ENCODE results near the gene RHOV.

- TF ChIP-seq MXI1 (IDR thresholded peaks at IDR 0.05; ENCODE audit: low read depth, low read length) (no peak), CTCF (IDR thresholded peaks at IDR 0.05 in 2 of 3, conservative IDR thresholded peaks at IDR 0.05 in 1 of 3; ENCODE audit: control insufficient read depth in 2 of 3, extremely low read depth in 1 of 3, insufficient read depth in 1 of 3, low read depth in 3 of 3, low read length in 3 of 3) (no peak)
These were observed 33.2 kb upstream of the RHOV start for GRCh38 chr15:40906991-40907802.
